T-helper 1 cell treated with Interleukin-12 subunit alpha and Interleukin-12 subunit beta and Interleukin-4 antibody, amounts not matched to agents 30 ng/mL and 1 ng/mL, for 36 hours (primary cell): Measurements from ENCODE around the gene ARHGAP8. TPM values are rescaled to one million over a fixed set of nuclear protein-coding genes. Genes with fewer than 3 reads are reported as not detected.

ENCODE experiments used
- intact Hi-C: fragments of 100-400 bp; cut with micrococcal nuclease; formaldehyde crosslinking; loops from one replicate; pipeline ENCODE4 v1.15.1; 2024
- total RNA-seq: library from RNA; stranded (reverse); gene quantifications from 2 replicates; pipeline ENCODE4 v1.2.3, GENCODE V29; 2022

ARHGAP8 gene
- total RNA-seq, 1 donor from 2014 or later, result 0.44 TPM

DNA sequence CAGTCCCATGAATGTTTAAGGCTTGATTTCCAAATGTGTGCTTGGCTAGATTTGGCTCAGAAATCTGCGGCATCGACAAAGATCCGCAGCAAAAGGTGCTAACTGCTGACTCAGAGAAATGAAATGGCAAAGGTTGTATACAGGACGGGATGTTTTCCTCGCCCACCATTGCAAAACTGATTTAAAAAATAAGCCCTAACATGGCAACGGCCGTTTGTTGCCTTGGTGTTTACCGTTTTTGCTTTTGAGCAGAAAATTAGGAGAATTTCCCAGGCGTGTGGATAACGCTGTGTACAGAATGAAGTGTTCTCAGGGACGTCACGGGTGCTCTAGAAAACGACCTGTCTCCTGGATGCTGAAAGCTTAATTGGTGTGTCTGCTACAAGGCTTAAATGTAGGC, 70.2 kb downstream of the ARHGAP8 start:
- intact Hi-C loops, result no loop called here

DNA sequence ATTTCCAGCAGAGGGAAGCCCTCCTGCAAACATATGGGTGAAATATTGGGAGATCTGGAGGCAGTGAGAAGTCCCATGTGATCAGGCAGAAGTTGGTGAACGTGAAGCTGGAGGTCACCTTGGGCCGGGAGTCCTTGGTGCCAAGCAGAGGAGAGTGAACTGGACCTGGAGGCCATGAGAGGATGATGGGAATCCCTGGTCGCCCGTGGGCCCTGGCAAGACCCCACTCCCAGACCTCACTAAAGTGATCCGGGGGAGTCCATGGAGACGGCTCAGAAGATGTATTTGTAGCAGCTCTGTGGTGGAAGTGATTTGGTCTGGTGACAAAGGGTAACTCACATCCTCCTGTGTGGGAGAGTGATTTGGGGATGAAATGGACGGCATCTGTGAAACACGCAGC, 71.0 kb downstream of the ARHGAP8 start:
- intact Hi-C loops, result no loop called here

DNA sequence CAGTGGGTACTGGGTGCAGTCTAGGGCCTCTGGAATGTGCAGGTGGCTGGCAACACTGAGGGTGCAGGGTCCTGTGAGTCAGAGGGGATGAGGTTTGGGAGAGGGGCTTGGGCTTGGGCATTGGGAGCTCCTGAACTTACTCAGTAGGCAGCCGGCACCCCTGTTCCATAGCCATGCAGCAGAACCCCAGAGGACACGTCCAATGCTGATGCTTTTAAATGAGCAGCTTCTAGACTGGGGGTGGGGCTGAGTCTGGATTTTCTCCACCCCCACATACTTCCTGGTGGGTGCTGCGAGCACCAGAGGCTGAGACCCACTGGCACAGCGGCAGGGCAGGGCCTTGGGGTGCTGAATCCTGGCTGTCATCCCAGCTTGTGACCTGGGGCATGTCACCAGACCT, 71.4 kb downstream of the ARHGAP8 start:
- intact Hi-C loops, result no loop called here

DNA sequence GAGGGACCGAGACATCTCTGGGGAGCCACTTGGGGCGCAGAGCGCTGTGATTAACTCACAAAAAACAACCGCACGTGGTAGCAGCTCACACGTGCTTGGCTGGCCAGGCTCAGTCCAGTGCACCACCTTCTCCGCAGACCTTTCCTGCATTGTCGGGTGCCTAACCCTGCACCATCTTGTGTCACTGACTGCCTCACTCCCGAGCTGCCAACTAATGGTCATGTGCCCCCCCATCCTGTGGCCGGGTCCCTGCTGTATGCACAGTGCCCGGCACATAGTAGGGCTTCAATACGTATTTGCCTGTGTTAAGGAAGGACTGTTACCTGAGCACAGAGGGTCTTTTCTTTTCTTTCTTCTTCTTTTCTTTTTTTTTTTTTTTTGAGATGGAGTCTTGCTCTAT, 71.9 kb downstream of the ARHGAP8 start:
- intact Hi-C loops, result no loop called here

DNA sequence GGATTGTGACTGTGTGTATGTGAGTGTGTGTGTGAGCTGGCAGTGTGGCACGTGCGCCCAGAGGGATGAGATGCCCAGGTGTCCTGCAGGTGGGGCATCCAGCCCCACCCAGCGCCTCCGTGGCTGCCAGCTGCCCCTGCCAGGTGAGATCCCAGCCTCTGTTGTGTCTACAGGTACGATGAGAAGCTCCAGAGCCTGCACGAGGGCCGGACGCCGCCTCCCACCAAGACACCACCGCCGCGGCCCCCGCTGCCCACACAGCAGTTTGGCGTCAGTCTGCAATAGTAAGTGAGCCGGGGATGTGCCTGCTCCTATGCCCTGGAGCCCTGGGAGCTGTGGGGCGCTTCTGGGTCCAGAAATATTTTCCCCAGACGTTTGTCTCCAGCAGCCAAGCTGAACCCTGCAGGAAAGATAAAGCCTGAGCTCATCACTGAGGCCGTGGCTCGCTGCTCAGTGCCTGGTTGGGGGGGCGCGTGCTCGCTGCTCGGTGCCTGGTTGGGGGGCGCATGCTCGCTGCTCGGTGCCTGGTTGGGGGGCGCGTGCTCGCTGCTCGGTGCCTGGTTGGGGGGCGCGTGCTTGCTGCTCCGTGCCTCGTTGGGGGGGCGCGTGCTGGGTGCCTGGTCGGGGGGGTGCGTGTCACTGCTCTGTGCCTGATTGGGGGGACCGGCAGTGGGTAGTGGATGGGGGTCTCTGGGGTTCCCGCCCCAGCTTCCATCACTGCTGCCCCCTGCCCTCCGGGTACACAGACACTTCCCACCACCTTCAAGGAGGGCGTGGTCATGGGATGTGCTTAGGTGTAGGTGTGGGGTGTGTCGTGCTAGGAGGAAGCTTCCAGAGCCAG, 73.2 kb downstream of the ARHGAP8 start:
- intact Hi-C loops, result no loop called here

DNA sequence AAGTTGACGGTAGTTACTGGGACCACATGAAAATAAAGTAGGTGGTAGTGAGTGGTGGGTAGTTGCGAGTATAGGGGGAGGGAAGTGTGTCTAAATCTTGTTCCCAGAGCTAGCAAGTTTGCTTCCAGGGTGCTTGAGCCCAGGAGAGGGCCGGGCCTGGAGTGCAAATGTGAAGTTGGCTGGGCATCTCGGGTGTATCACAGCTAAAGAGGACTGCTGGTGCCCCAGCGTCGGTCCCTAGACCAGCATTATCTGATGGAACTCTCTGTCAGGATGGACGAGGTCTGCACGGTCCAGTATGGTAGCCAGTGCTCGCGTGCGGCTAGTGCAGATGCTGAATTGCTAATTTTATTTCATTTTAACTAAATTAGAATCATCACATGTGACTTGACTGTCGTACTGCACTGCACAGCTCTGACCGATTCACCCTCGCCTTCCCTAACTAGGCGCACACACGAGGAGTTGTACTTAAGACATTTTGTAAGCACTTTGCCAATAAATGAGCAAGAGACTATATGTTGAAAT, 75.4 kb downstream of the ARHGAP8 start:
- intact Hi-C loops, result no loop called here

DNA sequence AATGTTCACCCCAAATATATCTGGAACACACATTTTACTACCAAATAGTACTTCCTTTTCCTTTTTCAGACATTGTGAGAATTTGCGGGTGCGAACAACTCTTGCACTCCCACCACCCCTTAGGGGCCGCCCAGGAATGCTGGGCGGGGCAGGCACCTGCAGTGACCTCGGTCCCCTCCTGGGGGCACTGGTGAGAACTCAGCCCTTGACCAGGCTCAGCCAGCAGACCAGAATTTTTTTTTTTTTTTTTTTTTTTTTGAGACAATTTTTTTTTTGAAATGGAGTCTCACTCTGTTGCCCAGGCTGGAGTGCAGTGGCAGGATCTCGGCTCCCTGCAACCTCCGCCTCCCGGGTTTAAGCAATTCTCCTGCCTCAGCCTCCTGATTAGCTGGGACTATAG, 75.8 kb downstream of the ARHGAP8 start:
- intact Hi-C loops, result no loop called here

DNA sequence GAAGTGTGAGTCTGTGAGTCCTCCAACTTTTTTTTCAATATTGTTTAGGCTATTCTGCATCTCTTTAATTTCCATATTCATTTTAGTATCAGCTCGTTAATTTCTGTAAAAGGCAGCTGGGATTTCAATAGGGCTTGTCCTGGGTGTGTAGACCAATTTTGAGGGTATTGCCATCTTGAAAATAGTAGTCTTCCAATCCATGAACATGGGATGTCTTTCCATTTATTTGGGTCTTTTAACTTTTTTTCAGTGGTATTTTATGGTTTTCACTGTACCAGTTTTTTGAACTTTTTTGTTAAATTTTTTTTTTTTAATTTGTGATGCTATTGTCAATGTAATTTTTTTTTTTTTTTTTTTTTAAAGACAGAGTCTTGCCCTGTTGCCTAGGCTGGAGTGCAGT, 79.5 kb downstream of the ARHGAP8 start:
- intact Hi-C loops, result no loop called here

DNA sequence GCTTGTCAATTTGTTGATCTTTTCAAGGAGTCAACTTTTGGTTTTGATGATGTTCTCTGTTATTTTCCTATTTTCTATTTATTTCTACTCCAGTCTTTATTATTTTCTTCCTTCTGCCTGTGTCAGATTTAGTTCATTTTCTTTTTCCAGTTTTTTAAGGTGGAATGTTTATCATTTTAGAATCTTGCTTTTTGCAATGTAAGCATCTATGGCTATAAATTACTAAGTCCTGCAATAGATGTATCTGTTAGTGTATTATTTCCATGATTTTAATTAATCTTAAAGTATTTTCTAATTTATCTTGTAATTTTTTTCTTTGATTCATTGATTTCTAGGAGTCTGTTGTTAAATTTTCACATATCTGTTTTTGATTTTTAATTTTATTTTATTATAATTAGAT, 81.7 kb downstream of the ARHGAP8 start:
- intact Hi-C loops, result no loop called here

DNA sequence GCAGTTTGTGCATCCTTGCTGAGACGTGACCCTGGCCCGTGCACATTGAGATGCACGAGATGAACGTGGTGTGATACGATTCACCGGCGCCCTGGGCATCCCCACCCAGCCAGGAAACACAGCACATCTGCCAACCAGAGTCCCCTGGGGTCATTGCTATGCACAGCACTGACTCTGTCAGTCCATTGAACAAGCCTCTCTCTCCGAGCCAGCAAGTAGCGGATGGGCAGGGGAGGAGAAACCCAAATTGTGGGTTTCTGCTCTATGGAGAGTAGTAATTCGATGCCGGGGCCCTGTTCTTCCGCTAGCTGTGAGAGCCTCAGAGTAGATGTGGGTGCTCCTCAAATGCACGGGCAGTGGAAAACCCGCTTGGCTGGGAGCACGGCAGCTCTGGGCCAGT, 85.1 kb downstream of the ARHGAP8 start:
- intact Hi-C loops, result no loop called here

DNA sequence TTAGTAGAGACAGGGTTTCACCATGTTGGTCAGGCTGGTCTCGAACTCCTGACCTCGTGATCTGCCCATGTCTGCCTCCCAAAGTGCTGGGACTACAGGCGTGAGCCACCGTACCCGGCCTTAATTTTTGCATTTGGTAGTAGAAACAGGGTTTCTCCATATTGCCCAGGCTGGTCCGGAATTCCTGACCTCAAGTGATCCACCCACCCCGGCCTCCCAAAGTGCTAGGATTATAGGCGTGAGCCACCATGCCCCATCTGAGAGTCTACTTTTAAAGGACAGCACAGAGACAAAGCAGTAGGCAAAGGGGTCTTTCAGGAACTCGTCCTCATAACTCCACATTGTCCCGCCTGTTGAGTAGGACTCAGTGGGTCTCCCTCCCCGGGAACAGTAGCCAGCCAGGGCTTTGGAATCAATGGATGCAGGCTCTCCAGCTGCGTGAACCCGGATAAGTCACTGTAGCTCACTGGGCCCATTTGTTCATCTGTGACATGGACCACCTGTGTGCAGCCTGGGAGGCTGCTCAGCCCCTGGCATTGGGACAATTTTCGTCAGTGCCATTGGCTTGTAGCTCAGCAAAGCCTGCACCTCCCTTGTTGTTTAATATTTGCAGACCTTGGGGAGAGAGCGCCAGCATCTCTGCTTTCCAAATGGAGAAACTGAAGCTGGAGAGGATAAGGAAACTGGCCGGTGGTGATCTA, 86.1 kb downstream of the ARHGAP8 start:
- intact Hi-C loops, result no loop called here

DNA sequence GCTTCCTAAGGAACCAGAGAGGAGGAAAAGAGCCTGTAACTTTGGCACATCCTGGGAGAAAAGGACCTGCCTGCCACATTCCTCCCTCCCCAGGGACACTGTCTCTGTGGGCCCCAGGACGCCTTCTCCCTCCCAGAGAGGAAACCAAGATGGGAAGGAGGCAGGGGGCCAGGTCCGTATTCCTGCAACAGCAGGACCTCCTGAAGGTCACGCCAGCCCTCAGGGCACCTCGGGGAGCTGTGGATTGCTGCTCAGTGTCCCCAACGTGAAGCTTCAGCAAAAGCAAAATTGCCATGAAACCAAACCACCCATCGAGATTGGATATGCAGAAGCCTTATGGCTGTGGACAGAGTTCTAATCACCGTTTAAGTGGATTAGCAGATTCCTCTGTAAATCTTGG, 86.7 kb downstream of the ARHGAP8 start:
- intact Hi-C loops, result no loop called here

DNA sequence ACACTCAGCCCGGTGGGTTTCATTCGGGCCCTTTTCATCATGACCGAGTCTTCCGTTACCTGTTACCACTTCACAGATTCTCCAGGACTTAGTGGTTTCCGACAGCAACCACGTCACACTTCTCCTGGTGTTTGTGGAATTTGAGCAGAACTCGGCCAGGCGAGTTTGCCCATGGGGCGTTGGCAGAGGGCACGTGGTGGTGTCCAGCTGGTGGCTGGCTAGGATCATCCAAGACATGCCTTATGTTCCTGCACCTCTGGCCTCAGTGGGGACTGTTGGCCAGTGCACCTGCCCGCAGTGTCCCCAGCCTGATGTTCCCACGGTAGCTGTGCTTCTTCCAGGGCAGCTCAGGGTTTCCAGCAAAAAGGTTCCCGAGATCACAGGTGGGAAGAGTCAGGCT, 87.3 kb downstream of the ARHGAP8 start:
- intact Hi-C loops, result no loop called here

DNA sequence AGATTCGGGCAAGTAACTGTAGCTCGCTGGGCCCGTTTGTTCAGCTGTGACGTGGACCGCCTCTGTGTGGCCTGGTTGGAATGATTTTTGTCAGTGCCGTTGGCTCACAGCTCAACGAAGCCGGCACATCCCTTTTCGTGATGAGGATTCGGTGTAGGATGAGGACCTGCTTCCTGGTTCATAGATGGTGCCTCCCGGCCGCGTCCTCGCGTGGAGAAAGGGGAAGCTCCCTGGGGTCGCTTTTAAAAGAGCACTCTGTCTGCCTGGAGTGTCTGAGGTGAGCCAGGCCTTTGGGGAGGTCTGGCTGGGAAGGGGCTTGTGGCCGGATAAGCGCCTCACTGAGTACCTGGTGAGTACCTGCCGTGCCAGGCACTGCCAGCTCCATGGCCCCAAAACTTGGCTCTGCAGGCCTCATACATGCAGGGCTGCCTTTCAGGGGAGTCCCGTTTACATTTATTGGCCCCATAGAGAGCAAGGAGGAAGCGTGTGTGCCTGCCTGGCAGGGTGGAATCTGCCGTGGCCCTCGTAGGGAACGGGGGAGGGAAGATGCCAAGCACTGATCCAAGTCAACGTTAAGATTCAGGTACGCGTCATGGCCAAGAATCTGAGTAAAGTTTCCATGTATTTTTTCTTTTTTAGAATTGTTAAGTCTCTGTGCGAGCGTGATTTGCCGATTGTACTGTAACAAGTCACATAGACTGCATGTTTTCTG, 88.4 kb downstream of the ARHGAP8 start:
- intact Hi-C loops, result no loop called here

DNA sequence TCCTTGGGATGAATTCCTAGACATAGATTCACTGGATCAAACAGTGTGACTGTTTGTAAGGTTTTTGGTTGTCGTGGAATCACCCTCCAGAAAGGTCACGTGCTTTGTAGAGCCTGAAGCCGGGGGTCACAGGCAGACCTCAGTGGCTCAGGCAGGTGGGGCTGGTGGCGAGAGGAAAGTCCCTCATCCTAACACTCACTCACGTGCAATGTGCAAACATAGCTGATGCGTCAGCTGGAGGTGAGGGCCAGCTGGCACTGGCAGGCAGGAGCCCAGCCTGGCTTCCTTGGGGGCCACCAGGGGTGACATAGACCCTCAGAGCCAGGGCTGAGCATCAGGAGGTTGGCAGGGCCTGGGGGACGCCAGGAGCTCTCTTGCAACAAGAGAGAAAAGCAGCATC, 90.0 kb downstream of the ARHGAP8 start:
- intact Hi-C loops, result no loop called here

DNA sequence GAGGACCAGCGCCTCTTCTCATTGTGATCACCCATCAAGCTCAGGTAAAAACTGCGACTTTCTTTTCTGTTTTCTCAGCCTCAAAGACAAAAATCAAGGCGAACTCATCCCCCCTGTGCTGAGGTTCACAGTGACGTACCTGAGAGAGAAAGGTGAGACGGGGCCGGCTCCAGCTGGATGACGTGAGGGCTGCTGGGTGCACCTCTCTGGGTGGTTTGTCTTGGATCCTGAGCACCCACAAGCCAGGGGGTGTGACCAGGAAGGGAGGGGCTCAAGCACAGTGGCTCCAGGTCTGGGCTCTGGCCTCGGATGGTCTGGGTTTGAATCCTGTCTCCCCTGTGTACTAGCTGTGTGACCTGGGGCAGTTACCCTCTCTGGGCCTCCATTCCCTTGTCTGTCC, 92.8 kb downstream of the ARHGAP8 start:
- intact Hi-C loops, result no loop called here

DNA sequence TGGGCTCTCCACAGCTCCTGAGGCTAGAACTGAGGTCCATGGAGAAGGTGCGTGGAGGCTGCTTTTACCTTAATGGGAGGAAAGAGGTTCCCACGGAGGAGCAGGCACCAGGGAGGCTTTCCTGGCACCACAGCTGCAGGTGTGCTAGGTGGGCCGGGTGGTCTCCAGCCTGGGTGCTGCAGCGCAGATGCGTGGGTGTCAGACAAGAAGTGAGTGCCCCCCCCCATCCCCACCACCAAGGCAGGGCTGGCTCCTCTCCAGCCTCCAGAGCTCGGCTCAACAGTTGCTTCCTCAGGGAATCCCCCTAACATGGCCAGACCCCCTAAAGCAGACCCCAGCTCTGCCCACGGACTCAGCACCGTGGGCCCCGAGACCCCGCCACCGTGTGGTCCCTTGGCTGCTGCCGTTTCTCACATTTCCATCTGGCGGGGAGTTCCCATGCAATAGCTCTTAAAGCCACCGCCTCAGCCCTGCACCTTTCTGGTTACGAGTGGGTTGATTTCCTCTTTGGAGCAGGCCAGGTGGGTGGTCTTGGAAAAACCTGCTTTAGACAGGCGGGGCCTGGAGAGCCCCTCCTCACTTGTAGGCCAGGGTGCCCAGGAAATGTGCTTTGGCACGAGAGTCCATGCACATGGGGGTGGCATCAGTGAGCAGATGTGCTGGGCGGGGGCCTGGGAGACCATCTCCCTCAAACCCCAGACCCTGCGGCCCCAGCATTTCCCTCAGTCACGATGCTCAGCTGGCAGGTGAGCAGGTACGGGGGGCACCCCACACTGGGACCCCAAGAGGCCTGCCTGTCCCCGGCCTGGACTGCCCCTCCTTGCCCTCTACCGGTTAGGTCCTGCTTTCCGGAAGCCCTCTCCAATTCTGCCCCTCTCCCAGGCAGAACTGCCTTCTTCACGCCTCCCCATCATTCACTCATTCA, 93.7 kb downstream of the ARHGAP8 start:
- intact Hi-C loops, result no loop called here

DNA sequence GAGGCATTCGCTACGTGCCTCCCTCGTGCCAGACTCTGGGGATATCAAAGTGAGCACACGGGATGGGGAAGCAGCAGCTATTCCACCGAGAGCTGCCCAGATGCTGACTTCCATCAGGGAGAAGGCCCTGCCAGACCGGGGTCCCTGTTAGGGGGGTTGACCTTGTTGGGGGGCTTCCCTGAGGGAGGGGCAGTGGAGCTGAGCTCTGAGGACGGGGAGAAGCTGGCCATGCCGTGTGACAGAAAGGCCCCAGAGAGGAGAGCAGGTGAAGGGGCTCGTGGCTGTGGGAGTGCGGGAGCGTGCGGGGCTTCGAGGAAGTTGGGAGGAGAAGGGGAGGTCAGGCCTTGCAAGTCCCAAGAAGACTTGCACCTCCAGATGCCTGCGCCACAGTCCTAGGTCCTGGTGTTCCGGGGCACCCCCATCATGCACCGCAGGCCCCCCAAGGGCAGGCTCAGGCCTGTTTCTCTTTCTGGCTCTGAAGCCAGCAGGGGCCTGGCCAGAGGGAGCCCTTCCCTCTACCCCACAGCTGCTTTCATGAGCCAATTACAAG, 94.4 kb downstream of the ARHGAP8 start:
- intact Hi-C loops, result no loop called here

DNA sequence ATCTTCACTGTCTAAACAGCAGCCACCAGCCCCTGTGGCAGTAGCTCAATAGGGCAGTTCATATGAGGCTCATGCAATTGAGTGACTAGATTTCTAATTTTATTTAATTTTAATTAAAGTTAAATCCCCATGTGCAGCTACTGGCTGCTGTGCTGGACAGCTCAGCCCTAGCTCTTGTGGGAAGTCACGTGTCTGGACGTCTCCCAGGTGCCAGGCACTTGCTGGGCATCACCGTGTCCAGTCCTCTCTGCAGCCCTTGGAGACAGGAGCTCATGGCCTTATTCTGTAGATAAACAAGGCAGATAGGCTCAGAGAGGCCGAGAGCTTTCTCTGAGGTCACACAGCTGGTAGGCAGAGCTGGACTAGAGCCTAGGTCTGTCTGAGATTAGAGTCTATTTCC, 95.0 kb downstream of the ARHGAP8 start:
- intact Hi-C loops, result no loop called here

DNA sequence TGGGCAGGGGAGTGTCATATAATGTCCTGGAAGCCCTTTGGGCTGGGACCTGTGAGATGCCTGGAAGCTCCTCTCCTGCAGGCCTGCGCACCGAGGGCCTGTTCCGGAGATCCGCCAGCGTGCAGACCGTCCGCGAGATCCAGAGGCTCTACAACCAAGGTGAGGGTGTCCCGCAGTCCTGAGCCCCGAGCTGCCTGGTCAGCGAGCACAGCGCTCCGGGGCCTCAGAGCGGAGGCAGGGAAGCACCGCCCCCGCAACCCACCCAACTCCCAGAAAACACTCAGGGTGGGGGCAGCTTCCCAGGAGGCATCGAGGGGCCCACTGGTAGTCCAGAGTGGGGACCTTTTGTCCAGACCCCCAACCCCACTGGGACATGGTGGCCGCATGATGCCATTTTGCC, 95.5 kb downstream of the ARHGAP8 start:
- intact Hi-C loops, result no loop called here

DNA sequence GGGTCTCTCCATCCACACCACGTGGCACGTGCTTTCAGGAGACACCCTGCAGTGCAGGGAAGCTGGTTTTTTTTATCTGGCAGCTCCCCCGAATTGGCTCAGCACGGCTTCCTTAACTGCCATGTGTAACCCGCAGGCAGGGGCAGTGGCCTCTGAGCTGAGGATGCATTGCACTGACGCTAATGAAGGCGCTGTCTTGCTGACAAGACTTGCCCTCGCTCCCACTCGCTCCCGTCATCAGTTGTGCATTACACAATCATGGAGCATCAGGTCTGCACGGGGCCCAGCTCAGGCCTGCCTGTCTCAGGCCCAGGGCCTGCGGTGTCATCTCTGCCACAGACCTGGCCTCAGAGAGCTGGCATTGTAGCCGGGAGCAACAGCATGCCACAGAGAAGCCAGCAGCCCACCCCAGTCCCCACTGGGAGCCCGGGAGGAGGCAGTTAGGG, 95.9 kb downstream of the ARHGAP8 start:
- intact Hi-C loops, result no loop called here
